Left cardiac atrium (tissue), 4 donors: Measurements from ENCODE around the gene HSPE1. TPM values are rescaled to one million over a fixed set of nuclear protein-coding genes. Genes with fewer than 3 reads are reported as not detected.
"Not testable (repeated sequence)": the region's sequence is repeated elsewhere in the genome, so short reads cannot be mapped to it uniquely, and the experiment has no call there.

Experiments
- ATAC-seq, 2 donors: fragments of 200-7000 bp; cut with Tn5 transposase; one replicate each; pipeline ENCODE4 v1.9.1; 2020; ENCODE audit warnings: mild to moderate bottlenecking in 2 of 2, moderate library complexity in 2 of 2
- DNase-seq: peaks from one replicate; pipeline ENCODE4 v3.0.0-alpha.2; 2020
- intact Hi-C, 2 donors: fragments of 100-400 bp; cut with DNase I; formaldehyde crosslinking; loops; one replicate each; pipeline versions ENCODE4 v1.14.1 to v1.15.1; 2022 to 2023
- long read RNA-seq: library from polyadenylated mRNA; unstranded; transcript quantifications from one replicate; pipeline ENCODE4 v2.0.0, GENCODE V29; 2021
- total RNA-seq, 2 donors: library from RNA; stranded (reverse); fragmentation: NEBNext Ultra II Directional; extraction: Animal tissue kit (Norgen Biotek cat#: 25700); gene quantifications; one replicate each; pipeline ENCODE4 v1.2.1, GENCODE V29; 2021
- donor health status: DM: no; HTN: yes; CAD: no.
- donor health status: DM: no; HTN: yes; CAD: no; lungs with severe emphysema.
- donor health status: DM: yes; HTN: yes; CAD: no.
- donor health status: Dilated cardiomyopathy.

Gene HSPE1
- total RNA-seq, result 100 to 1,000 TPM; 111 to 117 TPM
- long read RNA-seq, transcript HSPE1-201 (4 exons, 950 nt), result major isoform, 12 of 15 reads
- long read RNA-seq, partial matches to known transcripts, result 1 of 15 reads
- long read RNA-seq, other reads (novel, unspliced or antisense), result 0 of 15 reads

DNA sequence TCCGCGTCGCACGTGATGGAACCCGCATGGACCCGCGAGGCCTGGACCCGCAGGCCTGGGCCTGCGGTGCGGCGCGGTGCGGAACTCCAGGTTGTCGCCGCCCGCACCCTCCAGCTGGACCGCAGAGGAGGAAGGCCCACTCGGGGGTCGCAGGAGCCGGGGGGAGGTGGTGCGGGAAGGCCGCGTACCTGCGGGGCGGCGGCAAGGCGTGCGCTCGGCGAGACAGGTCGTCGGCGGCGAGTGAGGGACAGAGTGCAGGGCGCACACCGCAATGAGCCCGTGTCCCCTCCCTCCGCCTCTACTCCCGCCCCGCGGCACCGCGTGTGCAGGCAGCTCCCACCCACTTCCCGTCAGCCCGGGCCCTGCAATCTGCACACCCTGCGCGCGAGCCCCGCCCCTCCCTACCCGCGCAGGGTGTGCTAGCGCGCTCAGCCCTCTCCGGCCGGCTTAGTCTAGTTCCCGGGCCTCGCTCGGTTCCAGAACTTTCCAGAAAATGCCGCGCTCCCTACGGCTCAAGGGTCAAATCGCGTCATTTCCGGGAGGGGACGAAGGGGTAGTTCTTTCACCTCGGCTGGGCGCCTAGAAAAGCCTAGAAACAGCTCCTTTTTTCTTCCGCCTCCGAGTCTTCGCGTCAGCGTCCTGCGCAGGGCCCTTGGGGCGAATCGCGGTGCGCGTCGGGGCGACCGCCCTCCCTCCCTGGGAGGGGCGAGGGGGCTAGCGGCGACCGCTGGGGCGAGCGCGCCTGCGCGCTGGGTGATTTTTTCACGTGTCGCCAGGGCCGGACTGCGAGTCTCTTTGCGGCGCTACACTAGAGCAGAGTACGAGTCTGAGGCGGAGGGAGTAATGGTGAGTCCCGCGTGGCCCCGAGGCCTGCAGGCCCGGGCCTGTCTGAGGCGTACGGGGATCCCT is at the start of gene HSPE1, which contains the start of gene HSPD1:
Gene HSPE1, plus strand, starts transcription at position 786 of the 909 bp plus-strand sequence. Its CDS starts 58 bp downstream, at position 844.
Gene HSPD1, minus strand, starts transcription at position 247 of the 909 bp plus-strand sequence. CDS start 992 bp downstream, outside the sequence.
- peak; percentile 98 for DNase-seq
- intact Hi-C loops, result loop anchor here (2.0 to 10.0 kb wide), 3 partner anchors 15 to 85 kb away; no protein-coding TSS in a partner anchor
- peak; percentile 94 to 97 for ATAC-seq

DNA sequence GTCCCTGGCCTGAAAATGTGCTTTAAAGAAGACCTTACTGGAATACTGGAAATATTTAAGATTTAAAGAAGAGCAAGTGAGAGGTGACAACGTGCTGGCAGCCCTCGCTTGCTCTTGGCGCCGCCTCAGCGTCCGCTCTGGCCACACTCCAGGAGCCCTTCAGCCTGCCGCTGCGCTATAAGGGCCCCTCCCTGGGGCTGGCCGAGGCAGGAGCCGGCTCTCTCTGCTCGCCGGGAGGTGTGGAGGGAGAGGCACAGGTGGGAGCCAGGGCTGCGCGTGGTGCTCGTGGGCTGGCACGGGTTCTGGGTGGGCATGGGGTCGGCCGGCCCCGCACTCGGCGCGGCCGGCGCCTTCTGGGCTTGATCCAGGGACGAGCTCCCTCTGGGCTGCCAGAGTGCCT is 49.7 kb upstream of the HSPE1 start:
- DNase-seq (no peak), ATAC-seq (no peak)
- intact Hi-C loops, result no loop called here

DNA sequence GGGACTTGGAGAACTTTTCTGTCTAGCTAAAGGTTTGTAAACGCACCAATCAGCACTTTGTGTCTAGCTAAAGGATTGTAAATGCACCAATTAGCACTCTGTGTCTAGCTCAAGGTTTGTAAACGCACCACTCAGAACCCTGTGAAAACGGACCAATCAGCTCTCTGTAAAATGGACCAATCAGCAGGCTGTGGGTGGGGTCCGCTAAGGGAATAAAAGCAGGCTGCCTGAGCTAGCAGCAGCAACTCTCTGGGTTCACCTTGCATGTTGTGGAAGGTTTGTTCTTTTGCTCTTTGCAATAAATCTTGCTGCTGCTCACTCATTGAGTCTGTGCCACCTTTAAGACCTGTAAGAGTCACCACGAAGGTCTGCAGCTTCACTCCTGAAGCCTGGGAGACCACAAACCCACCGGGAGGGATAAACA is 49.2 kb upstream of the HSPE1 start:
- ATAC-seq, DNase-seq, intact Hi-C loops: not testable (repeated sequence)

DNA sequence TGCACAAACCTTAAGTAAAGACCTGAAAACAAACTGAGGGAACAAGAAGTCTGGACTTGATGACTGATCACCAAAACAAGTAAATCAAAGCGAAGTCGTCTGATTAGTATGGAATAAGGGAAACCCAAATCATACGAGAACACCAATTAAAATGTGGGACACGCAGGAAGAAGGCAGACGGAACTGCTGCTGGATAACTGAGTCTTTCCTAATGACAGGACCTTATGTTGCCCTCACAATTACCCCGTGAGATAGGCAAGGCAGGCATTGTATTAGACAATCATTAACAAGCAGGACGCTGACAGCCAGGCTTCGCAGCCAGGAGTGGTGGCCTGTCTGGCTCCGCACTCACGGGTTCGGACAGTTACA is 47.4 kb upstream of the HSPE1 start:
- no peak for ATAC-seq
- intact Hi-C loops, result loop anchor here in 1 of 2 donors (2.0 kb wide), 1 partner anchor 18 kb away; the partner anchor contains the start of gene SF3B1
- no peak for DNase-seq

DNA sequence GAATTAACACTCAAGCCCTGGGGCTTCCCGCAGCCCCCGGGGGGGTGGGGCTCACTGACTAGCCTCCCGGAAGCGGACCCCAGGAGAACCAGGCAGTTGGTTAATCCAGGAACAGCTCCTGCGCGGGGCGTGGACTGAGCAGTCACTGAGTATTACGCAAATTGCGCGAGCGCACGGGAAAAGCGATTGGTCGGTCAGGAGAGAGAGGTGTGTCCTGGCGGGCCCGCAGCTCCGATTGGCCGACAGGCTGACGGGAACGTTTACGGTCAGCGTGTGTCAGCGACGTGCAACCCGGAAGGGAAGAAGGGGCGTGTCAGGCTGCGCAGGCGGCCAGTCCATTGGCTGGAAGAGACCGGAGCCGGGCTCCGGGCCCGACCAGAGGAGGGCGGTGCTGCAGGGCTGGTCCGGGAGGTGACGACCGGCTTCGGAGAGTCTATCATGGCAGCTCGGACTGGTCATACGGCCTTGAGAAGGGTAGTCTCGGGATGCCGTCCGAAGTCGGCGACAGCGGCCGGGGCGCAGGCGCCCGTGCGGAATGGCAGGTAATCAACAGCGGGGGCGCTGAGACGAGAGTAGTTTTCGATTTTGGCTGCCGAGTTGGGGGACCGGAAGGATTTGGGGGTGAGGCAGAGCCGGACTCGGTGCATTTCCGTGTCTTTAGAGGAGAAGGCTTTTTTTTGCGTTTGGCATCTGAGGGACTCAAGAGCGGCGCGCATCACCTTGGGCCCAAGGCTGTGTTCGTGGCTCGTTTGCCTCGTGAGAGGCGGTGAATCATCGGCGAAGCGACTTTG is 46.9 kb upstream of the HSPE1 start, which contains the start of gene COQ10B:
Gene COQ10B, plus strand, starts transcription at position 430 of the 791 bp plus-strand sequence. Its CDS starts 9 bp downstream, at position 439.
- peak; percentile 98 for ATAC-seq

DNA sequence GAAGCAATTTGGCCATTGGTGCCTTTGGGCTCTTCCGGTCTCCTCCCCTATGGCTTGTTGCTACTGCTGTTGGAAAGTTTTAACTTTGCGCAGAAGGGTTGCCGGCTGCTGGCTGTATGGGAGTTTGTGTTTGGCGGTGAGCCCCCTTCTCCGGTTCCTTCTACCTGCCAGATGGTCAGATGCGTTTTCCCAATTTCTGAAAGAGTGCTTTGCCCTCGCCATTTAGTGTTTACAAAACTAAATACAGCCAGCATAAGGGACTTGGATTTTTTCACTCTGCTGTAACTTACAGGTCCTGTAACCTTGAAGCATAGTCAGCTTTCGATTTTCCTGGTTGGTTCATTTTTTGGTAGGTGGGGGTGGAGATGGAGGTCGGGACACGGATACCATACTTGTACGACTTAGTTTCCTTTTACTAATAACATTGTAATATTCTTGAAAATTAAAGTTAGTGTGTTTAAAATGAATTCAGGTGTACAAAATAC is 46.2 kb upstream of the HSPE1 start:
- DNase-seq (no peak), ATAC-seq (peak; percentile 72 to 80)
- intact Hi-C loops, result loop anchor here in 1 of 2 donors (2.0 kb wide), 1 partner anchor 19 kb away; the partner anchor contains the start of gene SF3B1

More for the DNA sequence above, 46.9 kb upstream of the HSPE1 start, which contains the start of gene COQ10B:
- DNase-seq, result peak; percentile 100
- intact Hi-C loops, result loop anchor here in 1 of 2 donors (2.0 kb wide), 1 partner anchor 19 kb away; the partner anchor contains the start of gene SF3B1

DNA sequence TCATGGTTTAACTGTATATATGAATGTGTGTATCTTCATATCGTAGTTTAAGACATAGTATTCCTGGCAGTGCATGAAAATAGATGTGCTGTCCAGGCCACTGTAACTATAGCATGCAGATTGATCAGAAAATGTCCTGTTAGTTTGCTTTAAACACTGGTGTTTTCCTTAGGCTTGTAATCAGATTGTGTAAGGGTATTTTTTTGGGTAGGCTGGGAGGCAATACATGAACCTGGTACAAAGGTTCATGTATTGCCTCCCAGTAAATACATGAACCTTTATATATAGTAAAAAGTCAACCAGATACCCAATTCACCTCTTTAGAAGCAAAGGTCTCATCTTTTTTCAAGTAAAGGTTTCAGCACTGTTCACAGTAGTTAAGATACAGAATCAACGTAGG is 45.3 kb upstream of the HSPE1 start:
- ATAC-seq (no peak), DNase-seq (no peak)
- intact Hi-C loops, result loop anchor here in 1 of 2 donors (5.0 kb wide), 1 partner anchor 42 kb away; the partner anchor contains the start of gene HSPD1

DNA sequence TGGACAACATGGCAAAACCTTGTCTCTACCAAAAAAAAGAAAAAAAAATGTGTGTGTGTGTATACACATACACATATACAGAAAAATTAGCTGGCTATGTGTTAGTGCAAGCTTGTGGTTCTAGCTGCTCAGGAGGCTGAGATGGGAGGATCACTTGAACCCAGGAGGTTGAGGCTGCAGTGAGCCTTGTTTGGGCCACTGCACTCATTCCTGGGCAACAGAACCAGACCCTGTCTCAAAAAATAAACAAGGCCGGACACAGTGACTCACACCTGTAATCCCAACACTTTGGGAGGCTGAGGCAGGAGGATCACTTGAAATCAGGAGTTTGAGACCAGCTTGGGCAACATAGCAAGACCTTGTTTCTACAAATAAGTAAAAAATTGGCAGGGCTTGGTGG is 44.8 kb upstream of the HSPE1 start:
- intact Hi-C loops, result loop anchor here in 1 of 2 donors (5.0 kb wide), 1 partner anchor 42 kb away; the partner anchor contains the start of gene HSPD1
- ATAC-seq (no peak), DNase-seq (no peak)

DNA sequence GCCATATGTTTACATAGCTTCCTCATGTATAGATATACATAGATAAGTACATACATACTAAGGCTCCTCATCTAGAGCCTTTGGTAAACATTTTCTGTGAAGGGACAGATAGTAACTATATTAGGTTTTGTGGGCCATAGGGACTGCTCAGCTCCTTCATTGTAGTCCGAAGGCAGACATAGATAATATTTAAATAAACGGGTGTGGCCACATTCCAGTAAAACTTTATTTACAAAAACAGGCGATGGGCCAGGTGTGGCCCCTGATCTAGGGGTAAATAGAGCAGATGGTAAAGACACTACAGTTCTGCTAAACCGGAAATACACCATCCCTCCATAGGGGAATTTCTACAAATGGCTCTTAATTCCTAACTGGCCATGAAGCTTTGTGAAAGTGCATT is 39.5 kb upstream of the HSPE1 start:
- DNase-seq (no peak), ATAC-seq (no peak)
- intact Hi-C loops, result no loop called here

DNA sequence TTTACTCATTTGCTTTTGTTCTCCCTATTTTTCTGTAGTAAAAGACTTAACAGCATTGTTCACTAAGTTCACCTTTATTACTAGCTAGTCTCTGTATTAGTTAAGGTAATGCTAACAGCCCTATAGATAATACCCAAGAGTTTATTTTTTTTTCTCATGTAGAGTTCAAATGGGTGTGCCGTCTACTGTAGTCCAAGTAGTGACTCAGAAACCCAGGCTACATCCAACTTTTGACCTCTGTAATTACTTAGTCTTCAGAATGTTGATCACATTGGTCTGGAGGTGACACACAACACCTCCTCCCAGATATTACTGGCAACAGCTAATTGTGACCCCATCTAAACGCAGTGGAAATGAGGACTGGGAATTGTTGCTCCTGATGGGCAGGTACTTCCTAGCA is 39.1 kb upstream of the HSPE1 start:
- intact Hi-C loops, result no loop called here
- no peak for DNase-seq
- ATAC-seq, result peak in 1 of 2 donors; percentile 71

DNA sequence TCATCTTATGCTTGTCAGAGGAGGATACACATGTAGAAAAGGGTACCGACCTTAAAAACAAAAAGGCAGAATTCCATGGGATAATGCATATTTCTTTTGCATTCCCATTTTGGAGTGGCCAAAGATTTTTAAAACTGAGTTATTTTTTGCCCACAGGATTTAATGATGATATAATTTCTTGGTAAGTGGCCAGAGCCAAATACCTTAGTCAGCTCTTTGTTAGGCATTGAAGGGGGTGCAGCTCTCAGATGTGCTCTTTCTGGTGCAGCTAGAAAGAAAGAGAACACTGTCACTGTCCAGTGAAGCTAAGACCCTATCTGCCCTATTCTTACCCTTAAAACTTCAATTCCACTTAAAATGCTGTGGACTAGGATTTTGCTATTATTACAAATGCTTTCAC is 36.0 kb upstream of the HSPE1 start:
- intact Hi-C loops, result no loop called here
- DNase-seq (no peak), ATAC-seq (no peak)

DNA sequence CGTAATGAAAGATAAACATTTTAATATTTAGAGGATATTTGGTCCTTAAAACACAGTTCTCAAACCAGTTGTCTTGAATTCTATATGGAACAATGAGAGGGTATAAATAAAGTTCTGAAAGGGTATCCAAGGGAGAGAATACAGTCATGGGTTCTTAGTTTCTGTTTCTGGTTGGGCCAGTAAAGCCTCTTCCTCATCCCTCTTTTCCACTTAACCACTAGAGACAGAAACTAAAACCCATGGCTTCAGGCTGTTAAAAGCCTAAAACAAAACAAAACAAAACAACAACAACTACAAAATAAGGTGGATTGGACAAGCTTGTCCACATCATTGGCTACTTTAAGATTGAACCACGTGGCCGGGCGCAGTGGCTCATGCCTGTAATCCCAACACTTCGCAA is 28.0 kb upstream of the HSPE1 start:
- DNase-seq (no peak), ATAC-seq (no peak)
- intact Hi-C loops, result no loop called here

DNA sequence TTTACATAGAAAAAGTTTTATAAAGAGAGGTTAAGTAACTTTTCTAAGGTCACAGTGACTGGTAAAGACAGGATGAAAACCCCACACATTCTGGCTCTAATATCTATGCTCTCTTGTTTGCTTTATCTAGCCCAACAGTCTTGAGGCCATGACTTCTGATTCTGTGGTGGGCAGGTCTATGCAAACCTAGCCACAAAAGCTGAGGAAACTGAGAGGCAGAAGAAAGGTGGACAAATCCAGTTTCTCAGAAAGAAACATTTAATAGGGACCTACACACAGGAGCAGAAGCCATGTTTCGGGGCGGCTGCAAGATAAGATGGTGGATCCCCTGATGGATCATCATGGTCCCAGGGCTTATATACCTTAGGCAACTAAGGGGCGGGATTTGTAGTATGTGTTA is 22.4 kb upstream of the HSPE1 start:
- intact Hi-C loops, result no loop called here
- ATAC-seq (no peak), DNase-seq (no peak)

DNA sequence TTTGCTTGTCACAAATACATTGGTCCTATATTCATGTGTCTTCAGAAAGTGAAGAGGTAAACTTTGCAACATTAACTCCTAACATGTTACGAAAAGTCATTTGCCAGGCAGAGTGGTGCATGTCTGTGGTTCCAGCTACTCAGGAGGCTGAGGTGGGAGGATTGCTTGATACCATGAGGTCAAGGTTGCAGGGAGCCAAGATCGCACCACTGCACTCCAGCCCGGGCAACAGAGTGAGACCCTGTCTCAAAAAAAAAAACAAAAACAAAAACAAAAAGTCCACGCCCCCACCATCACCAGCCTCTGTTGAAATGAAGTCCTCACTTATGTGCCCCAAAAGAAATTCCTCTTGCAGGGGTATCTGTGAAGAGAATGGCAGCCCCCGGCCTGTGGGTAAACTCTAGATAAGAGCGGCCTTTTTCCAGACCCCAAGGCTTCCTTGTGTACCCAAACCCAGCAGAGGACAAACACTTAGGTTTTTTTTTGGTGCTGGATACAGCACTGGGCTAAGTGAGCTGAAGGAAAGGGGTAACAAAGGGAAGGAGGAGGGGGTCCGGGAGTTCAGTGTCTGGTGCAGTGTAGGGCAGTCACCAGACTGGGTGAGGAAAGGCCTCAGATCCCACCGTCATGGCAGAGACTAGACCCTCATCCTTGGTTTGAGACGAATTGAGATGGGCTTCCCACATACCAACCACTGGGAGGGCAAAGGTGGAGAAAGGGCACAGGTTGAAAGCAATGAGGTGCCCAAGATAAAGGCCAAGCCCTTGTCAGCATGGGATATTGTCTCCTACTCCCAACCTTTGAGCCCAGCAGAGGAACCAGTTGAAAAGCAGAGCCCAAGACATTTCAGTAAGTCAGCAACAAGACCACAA is 19.8 kb upstream of the HSPE1 start:
- ATAC-seq (peak in 1 of 2 donors; percentile 11), DNase-seq (no peak)
- intact Hi-C loops, result no loop called here

DNA sequence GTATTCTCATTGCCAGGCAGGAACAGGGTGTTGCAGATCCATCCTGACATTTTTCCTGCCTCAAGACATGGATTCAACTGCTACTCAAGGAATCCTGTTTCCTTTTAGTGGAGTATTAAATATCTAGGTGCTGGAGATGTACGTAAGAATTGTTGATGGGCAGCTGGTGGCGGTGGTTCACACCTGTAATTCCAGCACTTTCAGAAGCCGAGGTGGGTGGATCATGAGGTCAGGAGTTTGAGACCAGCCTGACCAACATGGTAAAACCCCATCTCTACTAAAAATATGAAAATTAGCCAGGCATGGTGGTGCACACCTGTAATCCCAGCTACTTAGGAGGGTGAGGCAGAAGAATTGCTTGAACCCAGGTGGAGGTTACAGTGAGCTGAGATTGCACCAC is 15.9 kb upstream of the HSPE1 start:
- intact Hi-C loops, ATAC-seq, DNase-seq: not testable (repeated sequence)

DNA sequence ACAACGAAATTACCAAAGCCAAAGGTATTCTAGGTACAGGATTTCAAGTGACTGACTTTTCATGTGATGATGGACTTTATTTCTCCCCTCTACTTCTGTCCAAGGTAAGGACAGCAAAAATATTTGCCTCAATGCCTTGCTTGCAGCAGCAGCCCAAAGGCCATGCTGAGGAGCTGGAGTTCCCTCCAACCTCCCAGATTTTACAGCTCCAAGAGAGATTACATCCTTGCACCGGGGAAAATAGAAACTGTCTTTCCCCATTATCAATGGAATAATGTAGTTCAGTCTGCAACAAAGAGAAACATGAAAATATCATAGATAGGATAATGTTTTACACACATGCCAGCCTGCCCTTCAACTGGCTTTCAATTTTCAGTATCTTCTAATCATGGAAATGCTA is 14.0 kb upstream of the HSPE1 start:
- intact Hi-C loops, result loop anchor here in 1 of 2 donors (5.0 kb wide), 1 partner anchor 89 kb away; no protein-coding TSS in a partner anchor
- DNase-seq (no peak), ATAC-seq (no peak)

DNA sequence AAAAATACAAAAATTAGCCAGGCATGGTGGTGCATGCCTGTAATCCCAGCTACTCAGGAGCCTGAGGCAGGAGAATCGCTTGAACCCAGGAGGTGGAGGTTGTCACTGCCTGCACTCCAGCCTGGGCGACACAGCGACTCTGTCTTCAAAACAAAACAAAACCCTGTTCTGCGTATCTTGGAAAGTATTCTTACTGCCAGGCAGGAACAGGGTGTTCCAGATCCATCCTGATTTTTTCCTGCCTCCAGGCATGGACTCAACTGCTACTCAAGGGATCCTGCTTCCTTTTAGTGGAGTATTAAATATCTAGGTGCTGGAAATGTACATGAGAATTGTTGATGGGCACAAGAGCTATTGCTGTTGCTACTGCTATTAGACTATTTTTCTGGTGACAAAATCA is 12.8 kb upstream of the HSPE1 start:
- intact Hi-C loops, result loop anchor here in 1 of 2 donors (5.0 kb wide), 1 partner anchor 90 kb away; no protein-coding TSS in a partner anchor
- no peak for DNase-seq
- ATAC-seq, result no peak
